ENCODE data around the gene IL16. TPM values are rescaled to one million over a fixed set of nuclear protein-coding genes. Genes with fewer than 3 reads are reported as not detected.

IL16 gene
- polyA plus RNA-seq, 2 of the 4 experiments (the other 2 are of a cell fraction): 0.09 TPM; not detected in 1

- TF ChIP-seq HDAC2 (IDR thresholded peaks at IDR 0.05): no peak
- TF ChIP-seq HMGXB4 (CRISPR knock-in tag; IDR thresholded peaks at IDR 0.05; ENCODE audit: borderline replicate concordance): no peak
- TF ChIP-seq MAZ (IDR thresholded peaks at IDR 0.05; ENCODE audit: borderline replicate concordance, low read depth, low read length): no peak
- TF ChIP-seq ZSCAN20 (CRISPR knock-in tag; IDR thresholded peaks at IDR 0.05): no peak
- no peak for TF ChIP-seq NFE2L2 (conservative IDR thresholded peaks at IDR 0.05; ENCODE audit: low read length)
- TF ChIP-seq PBX3 (IDR thresholded peaks at IDR 0.05): no peak
- TF ChIP-seq FOSB (CRISPR knock-in tag; IDR thresholded peaks at IDR 0.05): no peak
- TF ChIP-seq CBX8 (IDR thresholded peaks at IDR 0.05): no peak
- no peak for TF ChIP-seq HOXB5 (CRISPR knock-in tag; IDR thresholded peaks at IDR 0.05)
- no peak for TF ChIP-seq BCL3 (IDR thresholded peaks at IDR 0.05)
- no peak for TF ChIP-seq NR3C1 (IDR thresholded peaks at IDR 0.05)
- no peak for TF ChIP-seq MYC (IDR thresholded peaks at IDR 0.05; ENCODE audit: borderline replicate concordance, low read length)
- TF ChIP-seq HEYL (CRISPR knock-in tag; IDR thresholded peaks at IDR 0.05): no peak
- no peak for TF ChIP-seq HOXA7 (CRISPR knock-in tag; IDR thresholded peaks at IDR 0.05)
- TF ChIP-seq EHF (CRISPR knock-in tag; IDR thresholded peaks at IDR 0.05): no peak
- TF ChIP-seq JUNB (IDR thresholded peaks at IDR 0.05): no peak
- no peaks in the 10 kb centered on the region for H3K4me1 ChIP-seq
- H3K27ac ChIP-seq: no peak overlapping the region
- no peak for ATAC-seq
- CTCF ChIA-PET: interaction anchor here (0.7 to 20.2 kb wide), 7 partner anchors 11 to 129 kb away, joined by 3 to 361 read pairs (median 4); no protein-coding TSS in a partner anchor
- H3K4me2 ChIP-seq: no peak overlapping the region
- H3K4me3 ChIP-seq: no peak overlapping the region
- FAIRE-seq: no peak
- H3K9me3 ChIP-seq: peaks cover 15% of the 10 kb centered on the region; the same call in 2 of the 3 replicates
- WGBS (ENCODE audit: missing lambda C conversion rate): 20% methylated on average over 6 of the region's 6 CpGs
- no peak for DNase-seq (ENCODE audit: low read depth in 1 of 2, low spot score in 1 of 2)
- POLR2A ChIA-PET: no interaction called here
These were observed 81.8 kb downstream of the IL16 start for GRCh38 chr15:81278306-81279029.

GRCh38 chr15:81279621-81280485, 83.2 kb downstream of the IL16 start:
- FAIRE-seq (no peak), ATAC-seq (no peak), DNase-seq (ENCODE audit: low read depth in 1 of 2, low spot score in 1 of 2) (no peak)
- Histone ChIP-seq H3K4me2 (no peak overlapping the region), H3K27ac (no peak overlapping the region), H3K9me3 (peaks cover 15% of the 10 kb centered on the region; the same call in 2 of the 3 replicates), H3K4me3 (no peak overlapping the region), H3K4me1 (no peaks in the 10 kb centered on the region)
- ChIA-PET POLR2A (no interaction called here), CTCF (interaction anchor here (1.0 to 20.2 kb wide), 11 partner anchors 11 to 173 kb away, joined by 3 to 361 read pairs (median 6); no protein-coding TSS in a partner anchor)
- 14% methylated on average over 12 of the region's 12 CpGs for WGBS (ENCODE audit: missing lambda C conversion rate)
- TF ChIP-seq HOXA7 (CRISPR knock-in tag; IDR thresholded peaks at IDR 0.05) (no peak), ESRRA (IDR thresholded peaks at IDR 0.05; ENCODE audit: borderline replicate concordance, low read length) (no peak), TFCP2L1 (CRISPR knock-in tag; IDR thresholded peaks at IDR 0.05) (no peak), FOXS1 (CRISPR knock-in tag; IDR thresholded peaks at IDR 0.05) (no peak), EHMT2 (IDR thresholded peaks at IDR 0.05; ENCODE audit: low read depth) (no peak)
